Gastroesophageal sphincter (tissue), 4 donors: ENCODE data around the gene SLC15A5. TPM values are rescaled to one million over a fixed set of nuclear protein-coding genes. Genes with fewer than 3 reads are reported as not detected.

Source experiments
- ATAC-seq: fragments of 150-250 bp; one replicate; pipeline ENCODE4 v1.9.1; 2016; ENCODE audit warnings: mild to moderate bottlenecking, moderate library complexity
- H3K27ac ChIP-seq, 4 donors: fragments of 200-600 bp; sonication (generic) in 3 of 4; 1 replicate in 3 of 4; 2 replicates in 1 of 4; pipeline ENCODE4 v1.5.1; 2016 to 2019
- H3K27me3 ChIP-seq: fragments of 200-600 bp; sonication (generic); one replicate; pipeline ENCODE4 v1.5.1; 2019
- H3K36me3 ChIP-seq, 2 donors: fragments of 200-600 bp; sonication (generic); one replicate each; pipeline ENCODE4 v1.5.1; 2019; ENCODE audit warnings: control low read depth in 1 of 2
- H3K4me1 ChIP-seq, 3 donors: fragments of 200-600 bp; sonication (generic); 1 replicate in 2 of 3; 2 replicates in 1 of 3; pipeline ENCODE4 v1.5.1; 2016 to 2019; ENCODE audit warnings: control low read depth in 2 of 3
- H3K4me3 ChIP-seq, 2 donors: fragments of 200-600 bp; sonication (generic); one replicate each; pipeline ENCODE4 v1.5.1; 2019; ENCODE audit warnings: mild to moderate bottlenecking in 1 of 2, moderate library complexity in 1 of 2
- H3K9me3 ChIP-seq, 3 donors: fragments of 200-600 bp; sonication (generic); one replicate each; pipeline ENCODE4 v1.5.1; 2017 to 2019; ENCODE audit warnings: control low read depth in 2 of 3
- EP300 ChIP-seq: sonication (generic); formaldehyde crosslinking; IDR thresholded peaks from one replicate; pipeline ENCODE4 v1.6.1; 2017; ENCODE audit warnings: antibody characterized with exemption, mild to moderate bottlenecking
- POLR2A ChIP-seq, 2 donors: fragments of 450-650 bp; IDR thresholded peaks; one replicate each; pipeline ENCODE4 v1.6.1; 2017; ENCODE audit warnings: antibody characterized with exemption in 2 of 2, mild to moderate bottlenecking in 2 of 2, moderate library complexity in 1 of 2
- POLR2AphosphoS5 ChIP-seq: sonication (generic); formaldehyde crosslinking; IDR thresholded peaks from one replicate; pipeline ENCODE4 v1.6.1; 2017; ENCODE audit warnings: antibody characterized with exemption
- WGBS, 2 donors: methylation state at CpG; one replicate each; pipeline ENCODE4 v1.1.5; 2018; ENCODE audit warnings: low coverage in 1 of 2; 5-methylcytosine and 5-hydroxymethylcytosine counted together
- total RNA-seq, 4 donors: library from RNA; depleted of rRNA; stranded (reverse); fragments of >200 nt; gene quantifications; one replicate each; pipeline ENCODE4 v1.1.0, GENCODE V29; 2016
- TF ChIP-seq, protein P1 (sequence below), 4 experiments: fragments of 200-600 bp in 2 of 4; fragments of 450-650 bp in 2 of 4; sonication (generic) in 1 of 4; IDR thresholded peaks; one replicate each; pipeline ENCODE4 v1.5.1; 2017 to 2019; ENCODE audit warnings: antibody characterized with exemption in 4 of 4, mild to moderate bottlenecking in 2 of 4, moderate library complexity in 2 of 4

The SLC15A5 gene
- total RNA-seq, 4 donors from 2014 or later: not detected

GRCh38 chr12:16285586-16285985 is 8.1 kb upstream of the SLC15A5 start:
- H3K27me3 ChIP-seq: no peaks in the 10 kb centered on the region
- no peak overlapping the region for H3K27ac ChIP-seq
- H3K9me3 ChIP-seq: no peaks in the 10 kb centered on the region
- H3K4me1 ChIP-seq: no peaks in the 10 kb centered on the region
- no peaks in the 10 kb centered on the region for H3K36me3 ChIP-seq
- 77 to 79% methylated on average over 2 to 3 of the region's 3 CpGs for WGBS, 2 donors
- TF ChIP-seq EP300 (no peak), POLR2A (IDR thresholded peaks at IDR 0.05) (no peak), POLR2AphosphoS5 (no peak)
- TF ChIP-seq, protein P1, sequence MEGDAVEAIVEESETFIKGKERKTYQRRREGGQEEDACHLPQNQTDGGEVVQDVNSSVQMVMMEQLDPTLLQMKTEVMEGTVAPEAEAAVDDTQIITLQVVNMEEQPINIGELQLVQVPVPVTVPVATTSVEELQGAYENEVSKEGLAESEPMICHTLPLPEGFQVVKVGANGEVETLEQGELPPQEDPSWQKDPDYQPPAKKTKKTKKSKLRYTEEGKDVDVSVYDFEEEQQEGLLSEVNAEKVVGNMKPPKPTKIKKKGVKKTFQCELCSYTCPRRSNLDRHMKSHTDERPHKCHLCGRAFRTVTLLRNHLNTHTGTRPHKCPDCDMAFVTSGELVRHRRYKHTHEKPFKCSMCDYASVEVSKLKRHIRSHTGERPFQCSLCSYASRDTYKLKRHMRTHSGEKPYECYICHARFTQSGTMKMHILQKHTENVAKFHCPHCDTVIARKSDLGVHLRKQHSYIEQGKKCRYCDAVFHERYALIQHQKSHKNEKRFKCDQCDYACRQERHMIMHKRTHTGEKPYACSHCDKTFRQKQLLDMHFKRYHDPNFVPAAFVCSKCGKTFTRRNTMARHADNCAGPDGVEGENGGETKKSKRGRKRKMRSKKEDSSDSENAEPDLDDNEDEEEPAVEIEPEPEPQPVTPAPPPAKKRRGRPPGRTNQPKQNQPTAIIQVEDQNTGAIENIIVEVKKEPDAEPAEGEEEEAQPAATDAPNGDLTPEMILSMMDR (IDR thresholded peaks at IDR 0.05): no peak
- no peak for ATAC-seq
- no peak overlapping the region for H3K4me3 ChIP-seq

GRCh38 chr12:16282978-16283377 is 5.5 kb upstream of the SLC15A5 start:
- no peak overlapping the region for H3K4me3 ChIP-seq
- no peaks in the 10 kb centered on the region for H3K36me3 ChIP-seq
- H3K9me3 ChIP-seq: no peaks in the 10 kb centered on the region
- TF ChIP-seq EP300 (no peak), POLR2AphosphoS5 (no peak), POLR2A (IDR thresholded peaks at IDR 0.05) (no peak)
- TF ChIP-seq, protein P1 (IDR thresholded peaks at IDR 0.05): no peak
- H3K27me3 ChIP-seq: no peaks in the 10 kb centered on the region
- 60 to 79% methylated on average over 1 to 2 of the region's 2 CpGs for WGBS, 2 donors
- ATAC-seq: no peak
- no peak overlapping the region for H3K27ac ChIP-seq
- H3K4me1 ChIP-seq: no peaks in the 10 kb centered on the region

GRCh38 chr12:16282081-16282480 is 4.6 kb upstream of the SLC15A5 start:
- no peak for TF ChIP-seq POLR2AphosphoS5
- no peak for TF ChIP-seq EP300
- TF ChIP-seq, protein P1 (IDR thresholded peaks at IDR 0.05): no peak
- TF ChIP-seq POLR2A (IDR thresholded peaks at IDR 0.05): no peak
- no peaks in the 10 kb centered on the region for H3K27me3 ChIP-seq
- 51 to 85% methylated on average over 2 of the region's 2 CpGs for WGBS, 2 donors

GRCh38 chr12:16281157-16281556 is 3.7 kb upstream of the SLC15A5 start:
- no peak for TF ChIP-seq POLR2A (IDR thresholded peaks at IDR 0.05)
- ATAC-seq: peak; percentile 82
- Histone ChIP-seq H3K4me3 (no peak overlapping the region), H3K4me1 (no peaks in the 10 kb centered on the region), H3K9me3 (no peaks in the 10 kb centered on the region), H3K27ac (no peak overlapping the region), H3K27me3 (no peaks in the 10 kb centered on the region), H3K36me3 (no peaks in the 10 kb centered on the region)
- WGBS, 2 donors: 48 to 70% methylated on average over 3 of the region's 3 CpGs

More at GRCh38 chr12:16282081-16282480, 4.6 kb upstream of the SLC15A5 start:
- no peak overlapping the region for H3K4me3 ChIP-seq
- H3K4me1 ChIP-seq: no peaks in the 10 kb centered on the region
- H3K9me3 ChIP-seq: no peaks in the 10 kb centered on the region
- H3K36me3 ChIP-seq: no peaks in the 10 kb centered on the region
- no peak for ATAC-seq
- H3K27ac ChIP-seq: no peak overlapping the region

DNA sequence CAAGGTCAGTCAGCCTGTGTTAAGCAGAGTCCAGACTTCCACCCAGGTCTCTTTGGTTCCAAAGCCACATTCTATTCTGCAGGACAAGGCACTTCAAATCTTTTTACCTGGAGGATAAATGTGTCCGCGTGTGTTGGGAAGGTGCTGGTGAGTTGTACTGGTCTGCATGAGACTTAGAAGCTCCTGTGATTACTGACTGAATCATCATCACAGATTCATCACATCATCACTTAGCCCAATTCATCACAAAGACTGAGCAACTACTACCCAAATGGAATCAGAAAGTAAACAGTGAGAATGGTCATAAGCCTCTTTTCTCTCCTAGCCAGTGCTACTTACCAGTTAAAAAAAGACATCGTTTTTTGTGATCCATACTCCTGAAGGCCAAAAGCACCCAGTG is 5.3 kb downstream of the SLC15A5 start:
- H3K4me3 ChIP-seq: no peak overlapping the region
- no peaks in the 10 kb centered on the region for H3K36me3 ChIP-seq
- TF ChIP-seq, protein P1 (IDR thresholded peaks at IDR 0.05): no peak
- TF ChIP-seq EP300 (no peak), POLR2AphosphoS5 (no peak)
- ATAC-seq: no peak
- no peaks in the 10 kb centered on the region for H3K27me3 ChIP-seq
- no peak overlapping the region for H3K27ac ChIP-seq
- H3K9me3 ChIP-seq: no peaks in the 10 kb centered on the region
- WGBS, 2 donors: 47 to 80% methylated on average over 3 of the region's 3 CpGs
- H3K4me1 ChIP-seq: no peaks in the 10 kb centered on the region
